SJCRH30 (cell line): ENCODE results near the gene CCDC85B. TPM values are rescaled to one million over a fixed set of nuclear protein-coding genes. Genes with fewer than 3 reads are reported as not detected.
A peak's percentile ranks its signal among the peaks of the same experiment; 100 is the strongest.
"Not testable (repeated sequence)": the region's sequence is repeated elsewhere in the genome, so short reads cannot be mapped to it uniquely, and the experiment has no call there.

Source experiments
- DNase-seq, 2 experiments: peaks; one replicate each; pipeline ENCODE4 v3.0.0-alpha.2; 2015 to 2020
- H3K27ac ChIP-seq: fragments of 250-450 bp; sonication (Bioruptor Pico); 2 replicates; pipeline ENCODE4 v1.5.1; 2020; ENCODE audit warnings: mild to moderate bottlenecking, moderate library complexity
- H3K27me3 ChIP-seq: fragments of 250-450 bp; sonication (Bioruptor Pico); 2 replicates; pipeline ENCODE4 v1.5.1; 2020; ENCODE audit warnings: mild to moderate bottlenecking, moderate library complexity
- H3K36me3 ChIP-seq: fragments of 250-450 bp; sonication (Bioruptor Pico); 2 replicates; pipeline ENCODE4 v1.5.1; 2020; ENCODE audit warnings: mild to moderate bottlenecking, moderate library complexity
- H3K4me1 ChIP-seq: fragments of 250-450 bp; sonication (Bioruptor Pico); 2 replicates; pipeline ENCODE4 v1.5.1; 2020; ENCODE audit warnings: mild to moderate bottlenecking, moderate library complexity
- H3K4me3 ChIP-seq: fragments of 250-450 bp; sonication (Bioruptor Pico); 2 replicates; pipeline ENCODE4 v1.5.1; 2020; ENCODE audit warnings: mild to moderate bottlenecking, moderate library complexity
- H3K9me3 ChIP-seq: fragments of 250-450 bp; sonication (Bioruptor Pico); replicated peaks from 2 replicates; pipeline ENCODE4 v1.5.1; 2020; ENCODE audit warnings: mild to moderate bottlenecking, moderate library complexity
- total RNA-seq: library from RNA; depleted of rRNA; stranded (reverse); fragments of >200 nt; shearing (Covaris generic); gene quantifications from 2 replicates; pipeline ENCODE4 v1.2.3, GENCODE V29; 2014

CCDC85B gene
- total RNA-seq, 1 experiment from 2014 or later, result 25.2 TPM

DNA sequence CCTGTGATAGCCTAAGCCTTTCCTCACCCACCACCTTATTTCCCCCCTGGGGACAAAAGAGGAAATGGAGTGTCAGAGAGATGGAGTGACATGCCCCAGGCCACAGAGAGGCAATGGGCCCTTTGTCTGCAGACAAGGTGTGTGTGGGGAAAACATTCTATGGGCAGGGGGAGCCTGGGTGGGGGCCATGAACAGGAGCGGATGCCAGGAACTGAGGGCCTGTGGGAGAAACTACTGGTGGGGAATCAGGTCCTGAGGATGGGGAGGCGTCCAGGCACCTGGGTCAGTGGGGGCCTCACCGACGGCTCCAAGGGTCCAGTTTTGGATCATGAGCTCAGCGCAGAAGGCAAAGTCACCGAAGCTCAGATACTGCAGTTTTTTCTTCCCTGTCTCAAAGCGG is 5.2 kb upstream of the CCDC85B start:
- H3K27me3 ChIP-seq, result no peaks in the 10 kb centered on the region
- no peaks in the 10 kb centered on the region for H3K9me3 ChIP-seq
- H3K27ac ChIP-seq, result no peak overlapping the region
- peaks cover 17% of the 10 kb centered on the region for H3K36me3 ChIP-seq
- no peak overlapping the region for H3K4me3 ChIP-seq
- DNase-seq, result no peak
- H3K4me1 ChIP-seq, result peaks cover 5% of the 10 kb centered on the region; the same call in 1 of the 2 replicates

DNA sequence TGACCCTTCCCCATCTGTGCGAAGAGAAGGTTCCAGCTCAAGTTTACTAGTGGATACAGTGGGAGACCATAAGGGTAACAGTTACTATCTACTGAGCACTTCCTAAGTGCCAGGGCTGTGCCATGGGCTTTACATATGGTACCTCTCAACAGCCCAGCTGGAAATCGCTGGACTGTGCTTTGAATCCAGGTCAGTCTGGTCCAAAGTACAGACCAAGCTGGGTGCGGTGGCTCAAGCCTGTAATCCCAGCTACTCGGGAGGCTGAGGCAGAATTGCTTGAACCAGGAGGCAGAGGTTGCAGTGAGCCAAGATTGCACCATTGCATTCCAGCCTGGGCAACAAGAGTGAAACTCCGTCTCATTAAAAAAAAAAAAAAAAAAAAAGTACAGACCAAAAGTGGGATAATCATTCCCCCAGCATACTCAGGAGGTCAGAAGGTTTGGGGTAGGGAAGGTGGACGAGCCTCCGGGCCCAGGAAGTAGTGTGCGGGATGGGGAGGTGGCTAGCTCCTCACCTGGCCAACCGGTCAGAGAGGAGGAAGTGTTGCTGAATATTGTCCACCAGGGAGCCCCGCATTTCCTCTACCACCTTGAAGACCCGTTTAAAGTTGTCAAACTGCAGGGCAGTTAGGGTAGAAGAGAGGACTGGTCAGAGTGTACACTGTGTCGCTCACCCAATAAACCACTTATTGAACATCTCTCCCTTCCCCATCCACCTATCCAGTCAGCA is 4.5 kb upstream of the CCDC85B start:
- H3K36me3 ChIP-seq, result peaks cover 17% of the 10 kb centered on the region
- no peaks in the 10 kb centered on the region for H3K9me3 ChIP-seq
- no peak overlapping the region for H3K4me3 ChIP-seq
- DNase-seq, result no peak
- no peaks in the 10 kb centered on the region for H3K27me3 ChIP-seq
- peaks cover 5% of the 10 kb centered on the region; the same call in 1 of the 2 replicates for H3K4me1 ChIP-seq
- no peak overlapping the region for H3K27ac ChIP-seq

DNA sequence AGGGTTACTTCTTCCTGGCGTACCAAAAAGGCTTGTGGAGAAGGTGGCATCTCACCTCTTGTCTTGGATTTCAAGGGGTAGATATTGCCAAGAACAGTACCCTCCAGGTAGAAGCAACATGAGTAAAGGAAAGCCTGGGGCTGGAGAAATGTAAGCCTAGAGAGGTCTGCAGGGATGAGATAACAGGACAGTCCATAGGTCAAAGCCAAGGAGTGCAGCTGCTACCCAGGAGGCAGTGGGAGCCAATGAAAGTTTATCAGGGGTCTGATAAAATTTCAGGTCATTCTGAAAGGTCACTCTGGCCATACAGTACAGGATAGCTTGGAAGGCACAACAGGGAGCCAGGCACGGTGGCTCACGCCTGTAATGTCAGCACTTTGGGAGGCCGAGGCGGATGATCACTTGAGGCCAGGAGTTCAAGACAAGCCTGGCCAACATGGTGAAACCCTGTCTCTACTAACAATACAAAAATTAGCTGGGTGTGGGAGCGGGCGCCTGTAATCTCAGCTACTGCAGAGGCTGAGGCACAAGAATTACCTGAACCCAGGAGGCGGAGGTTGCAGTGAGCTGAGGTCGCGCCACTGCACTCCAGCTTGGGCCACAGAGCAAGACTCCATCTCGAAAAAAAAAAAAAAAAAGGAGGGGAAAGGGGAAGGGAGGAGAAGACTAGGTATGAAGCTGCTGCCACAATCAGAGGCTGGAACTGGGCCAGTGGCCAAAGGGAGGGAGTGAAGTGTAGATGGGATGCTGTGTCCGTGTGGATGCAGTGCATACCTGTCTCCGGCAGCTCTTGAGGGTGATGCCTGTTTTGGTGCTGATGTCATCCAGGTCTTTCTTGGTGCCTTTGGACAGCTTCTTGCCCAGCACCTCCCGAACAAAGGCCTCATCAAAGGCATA is 3.4 kb upstream of the CCDC85B start:
- peaks cover 9% of the 10 kb centered on the region; the same call in 1 of the 2 replicates for H3K4me1 ChIP-seq

DNA sequence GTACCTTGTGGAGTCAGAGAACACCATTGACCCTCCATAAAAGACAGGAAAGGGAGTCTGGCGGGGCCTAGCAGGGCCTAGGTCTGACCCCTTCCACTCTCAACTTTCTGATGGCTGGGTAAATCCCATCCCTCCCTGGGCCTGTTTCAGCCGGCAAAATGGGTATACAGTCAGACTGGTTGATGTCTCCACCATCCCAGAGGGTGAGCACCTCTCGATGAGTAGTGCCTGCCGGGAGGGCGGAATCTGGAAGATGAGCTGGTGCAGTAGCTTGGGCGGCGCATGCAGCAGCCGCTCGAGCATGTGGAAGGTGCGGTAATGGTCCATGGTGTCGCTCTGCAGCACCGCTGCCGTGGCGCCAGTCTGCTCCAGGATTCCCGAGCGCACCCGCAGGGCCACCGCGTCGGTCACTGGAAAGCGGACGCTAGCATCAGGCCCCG is 2.7 kb upstream of the CCDC85B start:
- no peaks in the 10 kb centered on the region for H3K27me3 ChIP-seq
- no peaks in the 10 kb centered on the region for H3K9me3 ChIP-seq
- H3K4me1 ChIP-seq, result peaks cover 9% of the 10 kb centered on the region; the same call in 1 of the 2 replicates
- H3K4me3 ChIP-seq, result peak overlapping the region; percentile 72
- peaks cover 17% of the 10 kb centered on the region for H3K36me3 ChIP-seq
- H3K27ac ChIP-seq, result peak overlapping the region; percentile 24; the same call in 1 of the 2 replicates
- no peak for DNase-seq

More for the DNA sequence above, 3.4 kb upstream of the CCDC85B start:
- H3K27me3 ChIP-seq, result no peaks in the 10 kb centered on the region
- H3K36me3 ChIP-seq, result peaks cover 17% of the 10 kb centered on the region
- no peak for DNase-seq
- H3K9me3 ChIP-seq, result no peaks in the 10 kb centered on the region
- peak overlapping the region; percentile 72 for H3K4me3 ChIP-seq
- no peak overlapping the region for H3K27ac ChIP-seq

DNA sequence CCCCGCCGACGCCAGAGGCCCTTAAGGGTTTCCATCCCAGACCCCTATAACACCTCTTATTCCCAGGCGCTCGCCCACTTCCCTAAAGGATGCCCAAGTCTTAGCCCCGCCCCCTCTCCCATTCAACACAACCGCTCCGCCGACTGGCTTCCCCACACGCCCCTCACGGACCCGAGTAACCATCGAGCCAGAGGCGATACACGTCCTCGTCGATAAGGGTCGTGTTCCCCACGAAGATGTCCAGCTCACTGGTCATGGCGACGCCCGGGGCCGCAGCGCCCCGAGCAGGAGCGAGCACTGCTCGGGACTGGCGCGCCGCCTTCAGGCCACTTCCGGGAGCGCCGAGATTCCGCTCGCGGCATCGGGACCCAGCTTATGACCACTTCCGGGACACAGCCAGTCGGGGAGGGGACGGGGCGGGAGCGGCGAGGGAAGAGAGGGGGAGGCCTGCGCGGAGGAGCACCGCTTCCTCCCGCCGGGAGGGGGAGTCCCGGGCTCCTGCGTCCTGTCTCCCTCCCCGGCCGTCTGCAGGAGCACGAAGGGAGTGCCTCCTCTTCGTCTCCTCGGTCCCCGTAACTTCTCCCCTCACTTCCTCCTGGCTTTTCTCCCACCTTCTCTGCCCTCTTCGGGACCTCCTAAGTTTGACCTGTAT is 2.2 kb upstream of the CCDC85B start, which contains the start of gene FIBP:
Gene FIBP (minus strand): TSS at position 309 of the 652 bp plus-strand sequence. CDS start 53 bp downstream, at position 256.
- Histone ChIP-seq H3K36me3 (peaks cover 17% of the 10 kb centered on the region), H3K9me3 (no peaks in the 10 kb centered on the region)
- peak; percentile 97 to 98 for DNase-seq

DNA sequence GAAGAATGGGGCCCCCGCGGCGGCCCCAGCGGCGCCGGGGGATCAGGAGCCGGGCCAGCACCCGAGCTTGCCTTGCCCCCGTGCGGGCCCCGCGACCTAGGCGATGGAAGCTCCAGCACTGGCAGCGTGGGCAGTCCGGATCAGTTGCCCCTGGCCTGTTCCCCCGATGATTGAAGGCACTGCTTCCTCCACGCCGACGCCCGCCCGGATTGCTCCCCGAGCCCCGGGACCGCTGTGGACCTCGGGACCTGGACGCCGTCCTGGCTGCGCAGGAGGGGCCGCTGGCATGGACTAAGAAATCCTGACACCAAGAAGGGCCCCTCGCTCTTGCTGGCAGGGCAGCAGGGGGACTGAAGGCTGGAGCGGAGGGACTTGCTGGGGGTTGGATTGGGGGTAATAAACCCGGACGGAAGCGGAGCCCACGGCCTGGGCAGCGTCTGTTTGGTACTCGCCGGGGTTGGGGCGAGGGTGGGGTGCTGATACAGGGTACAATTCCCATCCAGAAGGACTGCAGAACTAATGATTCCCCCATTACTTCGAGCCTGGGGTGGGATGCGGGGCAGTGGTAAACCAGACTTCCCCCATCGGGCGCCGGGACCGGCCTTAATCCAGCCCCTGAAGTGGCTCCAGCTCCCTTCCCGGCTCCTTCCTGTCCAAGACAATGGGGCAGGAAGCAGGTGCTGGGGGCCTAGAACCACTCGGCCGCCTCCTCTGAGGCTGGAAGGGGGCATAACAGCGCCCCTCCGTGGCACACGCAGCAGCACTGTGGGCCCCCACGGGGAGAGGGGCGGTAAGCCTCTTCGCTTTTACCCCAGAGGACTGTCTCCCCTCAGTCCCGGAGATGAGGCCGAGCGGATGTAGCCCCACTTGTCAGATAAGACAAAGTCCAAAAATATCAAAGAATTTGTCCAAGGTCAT is 1.0 kb downstream of the CCDC85B start:
- H3K36me3 ChIP-seq, result no peaks in the 10 kb centered on the region
- peak overlapping the region; percentile 72 for H3K4me3 ChIP-seq
- peak; percentile 77 to 79 for DNase-seq
- H3K4me1 ChIP-seq, result peaks cover 9% of the 10 kb centered on the region; the same call in 1 of the 2 replicates
- H3K27me3 ChIP-seq, result no peaks in the 10 kb centered on the region
- H3K9me3 ChIP-seq, result no peaks in the 10 kb centered on the region
- peak overlapping the region; percentile 50 for H3K27ac ChIP-seq

More for the DNA sequence above, 2.2 kb upstream of the CCDC85B start, which contains the start of gene FIBP:
- Histone ChIP-seq H3K27me3 (no peaks in the 10 kb centered on the region), H3K4me1 (peaks cover 9% of the 10 kb centered on the region; the same call in 1 of the 2 replicates), H3K4me3 (peak within 1 kb of the TSS; percentile 72), H3K27ac (peak within 1 kb of the TSS; percentile 31; the same call in 1 of the 2 replicates)

DNA sequence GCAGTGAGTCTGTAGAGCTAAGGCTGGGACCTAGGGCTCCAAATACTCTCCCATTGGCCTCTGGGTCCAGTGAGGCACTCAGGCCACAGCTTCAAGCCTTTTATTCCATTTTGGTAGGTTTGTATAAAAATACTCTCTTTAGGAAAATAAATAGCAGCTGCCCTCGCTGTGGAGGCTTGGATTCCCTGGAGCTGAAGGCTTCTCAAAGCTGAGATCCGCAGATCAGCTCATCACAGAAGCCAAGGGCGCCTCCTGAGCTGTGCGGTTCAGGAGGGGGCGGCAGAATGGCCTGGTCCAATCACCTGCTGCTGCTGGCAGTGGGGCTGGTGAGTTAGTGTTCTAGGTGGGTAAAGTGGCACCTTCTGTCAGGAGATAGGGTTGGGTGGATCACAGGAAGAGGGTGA is 1.7 kb downstream of the CCDC85B start:
- H3K27ac ChIP-seq, H3K27me3 ChIP-seq, H3K9me3 ChIP-seq, DNase-seq, H3K36me3 ChIP-seq: not testable (repeated sequence)
- peaks cover 13% of the 10 kb centered on the region; the same call in 1 of the 2 replicates for H3K4me1 ChIP-seq
- peak overlapping the region; percentile 72 for H3K4me3 ChIP-seq

DNA sequence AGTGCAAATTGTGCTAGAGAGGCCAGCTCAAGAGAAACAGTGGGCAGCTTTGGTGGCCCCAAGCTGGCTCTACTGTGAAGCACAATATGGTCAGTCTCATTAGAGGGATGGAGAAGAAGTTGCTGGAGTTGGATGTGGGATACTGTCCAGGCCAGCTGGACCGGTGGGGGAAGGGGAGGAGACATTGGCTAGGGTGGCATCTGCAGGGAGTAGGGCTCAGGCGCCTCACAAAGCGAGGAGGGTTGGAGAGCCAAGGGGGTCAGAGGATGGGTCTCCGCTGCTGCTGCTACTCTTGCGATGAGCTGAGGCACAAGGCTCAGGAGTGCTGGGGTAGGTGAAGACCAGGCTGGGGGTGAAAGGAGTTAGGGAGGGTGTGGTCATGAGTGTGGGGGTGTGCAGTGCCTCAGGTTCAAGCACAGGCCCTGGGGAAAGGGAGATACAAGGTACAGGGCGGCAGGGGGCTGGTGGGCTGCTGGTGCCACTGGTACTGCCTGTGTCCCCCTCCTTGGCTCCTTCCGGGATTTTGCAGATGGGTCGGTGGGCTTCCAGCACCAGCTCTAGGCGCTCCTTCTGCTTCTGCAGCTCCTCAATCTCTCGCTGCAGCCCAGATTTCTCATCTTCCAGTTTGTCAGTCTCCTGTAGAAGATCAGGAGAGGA is 2.3 kb downstream of the CCDC85B start:
- Histone ChIP-seq H3K27ac (no peak overlapping the region), H3K36me3 (no peaks in the 10 kb centered on the region), H3K4me1 (peaks cover 13% of the 10 kb centered on the region; the same call in 1 of the 2 replicates), H3K4me3 (no peak overlapping the region), H3K27me3 (no peaks in the 10 kb centered on the region), H3K9me3 (no peaks in the 10 kb centered on the region)
- DNase-seq, result no peak

DNA sequence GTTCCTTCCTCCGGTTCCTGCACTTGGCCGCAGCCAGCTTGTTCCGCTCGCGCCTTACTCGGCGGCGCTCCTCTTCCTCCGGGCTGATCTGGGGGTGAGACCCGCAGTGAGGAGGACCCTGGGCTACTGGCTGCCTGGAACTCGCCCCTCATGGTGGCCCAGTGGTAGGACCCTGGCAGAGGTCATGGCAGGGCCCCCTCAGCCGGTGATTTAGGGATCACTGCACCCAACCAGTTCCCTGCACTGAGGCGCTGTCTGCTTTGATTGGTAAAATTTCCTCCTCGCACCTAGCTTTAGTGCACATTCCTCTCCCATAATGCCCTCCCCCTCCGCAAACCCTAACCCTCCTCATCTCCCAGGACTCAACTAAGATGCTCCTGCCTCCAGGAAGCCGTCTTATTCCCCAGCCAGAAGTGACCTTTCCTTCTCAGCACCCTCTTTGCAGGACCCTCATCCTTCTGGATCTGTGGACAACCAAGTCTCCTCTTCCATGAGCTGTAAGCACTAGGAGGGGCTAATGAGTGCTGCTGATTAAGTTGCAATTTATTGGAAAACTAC is 3.6 kb downstream of the CCDC85B start:
- Histone ChIP-seq H3K9me3 (no peaks in the 10 kb centered on the region), H3K36me3 (no peaks in the 10 kb centered on the region), H3K27ac (no peak overlapping the region), H3K27me3 (no peaks in the 10 kb centered on the region), H3K4me1 (peaks cover 19% of the 10 kb centered on the region; the same call in 1 of the 2 replicates), H3K4me3 (no peak overlapping the region)
- no peak for DNase-seq

DNA sequence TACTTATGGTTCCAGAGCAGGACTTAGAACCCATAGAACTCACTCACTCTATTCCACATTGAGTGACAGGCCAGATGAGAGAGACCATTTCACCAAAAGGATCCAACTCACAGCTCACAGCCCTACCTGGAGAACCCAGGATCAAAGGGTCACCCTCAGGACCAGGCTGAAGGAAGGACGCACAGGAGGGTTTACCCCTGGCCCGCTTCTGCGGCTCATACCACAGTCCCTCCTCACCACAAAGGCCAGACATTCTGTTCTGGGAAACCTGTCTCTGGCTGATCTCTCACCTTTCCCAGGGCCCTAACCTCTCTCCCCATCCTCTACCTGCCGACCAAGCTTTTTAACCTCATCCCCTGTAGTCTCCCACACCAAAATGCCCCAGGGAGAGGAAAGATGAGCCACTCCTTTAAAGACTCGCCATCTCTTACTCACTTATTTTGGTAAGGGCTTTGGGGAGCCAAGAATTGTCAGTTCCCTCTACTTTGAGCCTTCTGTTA is 5.1 kb downstream of the CCDC85B start:
- H3K36me3 ChIP-seq, result no peaks in the 10 kb centered on the region
- peaks cover 4% of the 10 kb centered on the region; the same call in 1 of the 2 replicates for H3K27me3 ChIP-seq
- H3K4me1 ChIP-seq, result peaks cover 13% of the 10 kb centered on the region; the same call in 1 of the 2 replicates
- H3K4me3 ChIP-seq, result no peak overlapping the region
- no peaks in the 10 kb centered on the region for H3K9me3 ChIP-seq
- DNase-seq, result no peak
- H3K27ac ChIP-seq, result no peak overlapping the region

DNA sequence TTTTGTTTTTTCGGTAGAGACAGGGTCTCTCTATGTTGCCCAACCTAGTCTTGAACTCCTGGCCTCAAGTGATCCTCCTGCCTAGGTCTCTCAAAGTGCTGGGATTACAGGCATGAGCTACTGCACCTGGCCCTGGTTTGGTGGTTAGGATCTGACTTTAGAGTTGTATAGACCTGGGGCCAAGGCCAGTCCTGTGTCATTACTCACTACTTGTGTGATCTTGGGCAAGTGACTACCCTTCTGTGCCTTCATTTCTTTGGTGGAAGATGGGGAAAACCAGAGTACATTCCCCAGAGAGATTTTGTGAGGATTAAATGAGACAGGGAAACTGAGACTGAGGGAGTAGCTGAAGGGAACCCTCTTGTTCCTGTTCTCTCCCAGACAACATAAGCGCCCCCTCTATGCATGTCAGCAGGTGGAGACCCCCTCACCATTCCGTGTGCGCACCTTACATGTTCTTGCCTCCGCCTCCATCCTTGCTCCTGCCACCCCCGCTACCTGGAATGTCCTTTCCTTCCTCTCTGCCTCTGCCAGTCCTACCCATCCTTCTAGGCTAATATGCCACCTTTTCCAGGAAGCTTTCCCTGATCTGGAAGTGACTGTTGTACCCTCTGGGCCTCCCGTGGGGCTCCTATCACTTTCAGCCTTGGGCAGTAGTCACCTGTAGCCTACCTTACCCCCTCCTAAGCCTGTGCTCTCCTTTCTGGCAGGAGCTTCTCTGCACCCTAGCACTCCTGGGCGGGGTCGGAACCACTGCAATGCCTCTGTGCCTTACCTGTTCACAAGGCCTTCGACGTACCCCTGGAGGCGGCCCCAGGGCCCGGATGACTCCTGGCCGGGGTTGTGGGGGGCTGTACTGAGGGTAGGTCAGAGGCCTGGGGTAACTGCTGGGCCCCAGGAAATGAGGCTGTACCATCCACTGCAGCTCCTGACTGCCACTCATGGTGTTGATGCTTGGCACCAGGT is 5.8 kb downstream of the CCDC85B start:
- Histone ChIP-seq H3K27ac (no peak overlapping the region), H3K4me3 (no peak overlapping the region), H3K9me3 (no peaks in the 10 kb centered on the region), H3K27me3 (peaks cover 4% of the 10 kb centered on the region; the same call in 1 of the 2 replicates), H3K36me3 (no peaks in the 10 kb centered on the region), H3K4me1 (peaks cover 13% of the 10 kb centered on the region; the same call in 1 of the 2 replicates)
- DNase-seq, result no peak

DNA sequence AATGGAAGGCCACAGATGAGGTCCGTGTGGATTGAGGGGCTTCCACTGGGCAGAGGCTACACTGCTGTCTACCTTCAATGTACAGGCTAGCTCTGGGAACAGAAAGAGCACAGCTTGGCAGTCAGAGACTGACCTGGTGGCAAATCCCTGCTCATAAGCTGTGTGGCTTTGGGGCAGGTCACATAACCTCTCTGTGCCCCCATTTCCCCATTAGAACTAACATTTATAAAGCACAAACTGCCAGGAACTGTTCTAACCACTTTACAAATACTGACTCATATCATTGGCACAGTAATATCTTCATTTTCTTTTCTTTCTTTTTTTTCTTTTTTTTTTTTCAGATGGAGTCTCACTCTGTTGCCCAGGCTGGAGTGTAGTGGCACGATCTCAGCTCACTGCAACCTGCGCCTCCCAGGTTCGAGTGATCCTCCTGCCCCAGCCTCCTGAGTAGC is 6.6 kb downstream of the CCDC85B start:
- Histone ChIP-seq H3K4me1 (peaks cover 17% of the 10 kb centered on the region), H3K9me3 (no peaks in the 10 kb centered on the region), H3K4me3 (no peak overlapping the region), H3K36me3 (no peaks in the 10 kb centered on the region), H3K27ac (no peak overlapping the region), H3K27me3 (peaks cover 4% of the 10 kb centered on the region; the same call in 1 of the 2 replicates)
- no peak for DNase-seq
